ENCODE results near the gene TLE6. TPM values are rescaled to one million over a fixed set of nuclear protein-coding genes. Genes with fewer than 3 reads are reported as not detected.
A peak's percentile ranks its signal among the peaks of the same experiment; 100 is the strongest.

The TLE6 gene
- polyA plus RNA-seq, 3 donors: not detected

DNA sequence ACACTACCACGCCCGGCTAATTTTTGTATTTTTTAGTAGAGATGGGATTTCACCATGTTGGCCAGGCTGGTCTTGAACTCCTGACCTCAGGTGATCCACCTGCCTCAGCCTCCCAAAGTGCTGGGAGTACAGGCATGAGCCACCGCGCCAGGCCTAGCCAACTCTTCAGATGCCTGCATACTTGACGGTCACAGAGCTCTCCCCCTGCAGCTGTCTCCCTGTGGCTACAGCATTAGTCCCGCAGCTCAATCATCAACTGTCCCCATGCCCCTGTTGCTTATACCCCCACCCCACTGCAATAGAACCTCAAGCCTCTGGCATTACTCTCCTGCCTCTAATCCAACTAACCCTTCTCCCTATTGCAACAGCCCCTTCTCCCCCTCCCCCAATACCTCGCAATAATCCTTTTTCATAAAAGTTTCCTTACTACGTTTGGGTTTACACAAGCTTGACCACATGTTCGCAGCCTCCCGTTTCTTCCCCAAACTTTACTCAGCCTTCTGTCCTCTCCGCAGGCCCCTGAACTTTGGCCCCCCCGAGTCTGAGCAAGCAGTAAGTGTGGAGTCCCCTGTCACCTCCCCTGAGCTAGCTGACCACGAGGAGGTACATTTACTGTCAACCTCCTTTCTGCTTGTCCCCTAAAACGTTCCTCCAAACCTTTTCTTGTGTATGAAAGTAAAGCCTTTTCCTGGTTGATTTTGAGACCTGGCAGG is 34.3 kb upstream of the TLE6 start:
- no peak overlapping the region for H3K27ac ChIP-seq (ENCODE audit: low read depth in 1 of 2, low read length in 2 of 2)
- no peak overlapping the region for H3K9ac ChIP-seq (ENCODE audit: insufficient read depth, low read length, poor library complexity, severe bottlenecking)
- peaks cover 3 to 23% (median 6%) of the 10 kb centered on the region in 7 donors for H3K9me3 Mint-ChIP-seq
- peaks cover 14 to 20% of the 10 kb centered on the region in 2 donors for H3K4me1 ChIP-seq (ENCODE audit: control insufficient read depth in 1 of 2, insufficient read depth in 2 of 2, low read length in 2 of 2)
- intact Hi-C loops (cut with micrococcal nuclease): loop anchor here (5.0 kb wide), 1 partner anchor 41 kb away; the partner anchor contains the start of gene ZNF57 (in 2 of the 2)
- H3K36me3 Mint-ChIP-seq: peaks cover 8 to 15% of the 10 kb centered on the region in 2 donors
- no peak overlapping the region for H2AFZ ChIP-seq (ENCODE audit: insufficient read depth, low read depth, low read length, poor library complexity, severe bottlenecking)
- 63% methylated on average over 6 of the region's 14 CpGs for WGBS (ENCODE audit: insufficient coverage)
- H3K27ac Mint-ChIP-seq: no peak overlapping the region
- H3K4me2 ChIP-seq (replicated peaks; ENCODE audit: extremely low read depth, low read length, poor library complexity, severe bottlenecking): no peak overlapping the region
- peaks cover 4 to 8% of the 10 kb centered on the region in 2 donors for H3K9me3 ChIP-seq (replicated peaks in 1 of 2; ENCODE audit: control insufficient read depth in 1 of 2, insufficient read depth in 1 of 2, low read length in 2 of 2)
- no peak overlapping the region for H3K4me3 Mint-ChIP-seq
- H3K79me2 ChIP-seq (ENCODE audit: insufficient read depth, low read length): peaks cover 9% of the 10 kb centered on the region
- peaks cover 0 to 9% (median 0%) of the 10 kb centered on the region in 3 donors for H3K27me3 Mint-ChIP-seq (ENCODE audit: low read depth in 3 of 3)
- H3K27me3 ChIP-seq (ENCODE audit: control insufficient read depth in 2 of 2, insufficient read depth in 2 of 2, low read length in 2 of 2): no peaks in the 10 kb centered on the region
- H3K4me1 Mint-ChIP-seq: peaks cover 17% of the 10 kb centered on the region
- peaks cover 10 to 13% of the 10 kb centered on the region in 2 donors for H3K36me3 ChIP-seq (replicated peaks in 1 of 2; ENCODE audit: control insufficient read depth in 1 of 2, insufficient read depth in 2 of 2, low read length in 2 of 2)
- H4K20me1 ChIP-seq (ENCODE audit: insufficient read depth, low read length): no peaks in the 10 kb centered on the region
- DNase-seq: no peak
- no peak overlapping the region for H3K4me3 ChIP-seq (replicated peaks in 1 of 3; ENCODE audit: low read depth in 2 of 3, low read length in 3 of 3)
- TF ChIP-seq, protein P1, sequence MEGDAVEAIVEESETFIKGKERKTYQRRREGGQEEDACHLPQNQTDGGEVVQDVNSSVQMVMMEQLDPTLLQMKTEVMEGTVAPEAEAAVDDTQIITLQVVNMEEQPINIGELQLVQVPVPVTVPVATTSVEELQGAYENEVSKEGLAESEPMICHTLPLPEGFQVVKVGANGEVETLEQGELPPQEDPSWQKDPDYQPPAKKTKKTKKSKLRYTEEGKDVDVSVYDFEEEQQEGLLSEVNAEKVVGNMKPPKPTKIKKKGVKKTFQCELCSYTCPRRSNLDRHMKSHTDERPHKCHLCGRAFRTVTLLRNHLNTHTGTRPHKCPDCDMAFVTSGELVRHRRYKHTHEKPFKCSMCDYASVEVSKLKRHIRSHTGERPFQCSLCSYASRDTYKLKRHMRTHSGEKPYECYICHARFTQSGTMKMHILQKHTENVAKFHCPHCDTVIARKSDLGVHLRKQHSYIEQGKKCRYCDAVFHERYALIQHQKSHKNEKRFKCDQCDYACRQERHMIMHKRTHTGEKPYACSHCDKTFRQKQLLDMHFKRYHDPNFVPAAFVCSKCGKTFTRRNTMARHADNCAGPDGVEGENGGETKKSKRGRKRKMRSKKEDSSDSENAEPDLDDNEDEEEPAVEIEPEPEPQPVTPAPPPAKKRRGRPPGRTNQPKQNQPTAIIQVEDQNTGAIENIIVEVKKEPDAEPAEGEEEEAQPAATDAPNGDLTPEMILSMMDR (IDR thresholded peaks at IDR 0.05): no peak

DNA sequence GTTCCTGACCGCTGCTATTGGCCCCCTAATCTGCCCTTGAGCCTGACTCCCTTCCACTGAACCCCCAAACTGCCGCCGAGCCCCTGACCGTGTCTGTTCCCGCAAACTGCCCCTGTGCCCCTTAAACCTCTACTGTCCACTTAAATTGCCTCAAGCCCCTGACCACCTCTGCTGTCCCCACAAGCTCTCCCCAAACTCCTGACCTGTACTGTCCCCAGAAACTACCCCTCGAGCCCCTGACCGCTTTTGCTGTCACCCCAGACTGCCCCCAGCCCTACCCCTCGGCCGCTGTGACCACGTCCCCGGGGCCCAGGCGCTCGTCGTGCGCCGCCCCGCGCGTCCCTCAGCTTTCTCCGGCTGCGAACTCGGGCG is 33.0 kb upstream of the TLE6 start:
- TF ChIP-seq, protein P1 (IDR thresholded peaks at IDR 0.05): no peak
- Mint-ChIP-seq H3K36me3 (peaks cover 5 to 7% of the 10 kb centered on the region in 2 donors), H3K9me3 (peaks cover 0 to 17% (median 3%) of the 10 kb centered on the region in 7 donors), H3K27me3 (ENCODE audit: low read depth in 3 of 3) (peaks cover 0 to 11% (median 0%) of the 10 kb centered on the region in 3 donors), H3K27ac (peak overlapping the region in 6 of 7 donors; percentile 52 to 99 (median 74)), H3K4me1 (peaks cover 19% of the 10 kb centered on the region), H3K4me3 (peak overlapping the region; percentile 85 to 94)
- H3K9ac ChIP-seq (ENCODE audit: insufficient read depth, low read length, poor library complexity, severe bottlenecking): peak overlapping the region; percentile 74
- peak overlapping the region; percentile 92 for H3K4me2 ChIP-seq (replicated peaks; ENCODE audit: extremely low read depth, low read length, poor library complexity, severe bottlenecking)
- peaks cover 0 to under 1% of the 10 kb centered on the region in 2 donors for H3K9me3 ChIP-seq (replicated peaks in 1 of 2; ENCODE audit: control insufficient read depth in 1 of 2, insufficient read depth in 1 of 2, low read length in 2 of 2)
- peak overlapping the region; percentile 73 to 86 (median 76) for H3K4me3 ChIP-seq (replicated peaks in 1 of 3; ENCODE audit: low read depth in 2 of 3, low read length in 3 of 3)
- H3K4me1 ChIP-seq (ENCODE audit: control insufficient read depth in 1 of 2, insufficient read depth in 2 of 2, low read length in 2 of 2): peaks cover 18 to 24% of the 10 kb centered on the region in 2 donors
- no peak for DNase-seq
- peak overlapping the region in 1 of 2 donors; percentile 91 for H3K27ac ChIP-seq (ENCODE audit: low read depth in 1 of 2, low read length in 2 of 2)
- peaks cover 15% of the 10 kb centered on the region for H3K79me2 ChIP-seq (ENCODE audit: insufficient read depth, low read length)
- no peaks in the 10 kb centered on the region for H3K27me3 ChIP-seq (ENCODE audit: control insufficient read depth in 2 of 2, insufficient read depth in 2 of 2, low read length in 2 of 2)
- intact Hi-C loops (cut with micrococcal nuclease): loop anchor here (5.0 kb wide), 1 partner anchor 42 kb away; the partner anchor contains the start of gene ZNF57 (in 2 of the 2)
- 2% methylated on average over 23 of the region's 23 CpGs for whole genome bisulfite sequencing (ENCODE audit: insufficient coverage)
- peaks cover 0 to 1% of the 10 kb centered on the region in 2 donors for H3K36me3 ChIP-seq (replicated peaks in 1 of 2; ENCODE audit: control insufficient read depth in 1 of 2, insufficient read depth in 2 of 2, low read length in 2 of 2)
- H4K20me1 ChIP-seq (ENCODE audit: insufficient read depth, low read length): no peaks in the 10 kb centered on the region
- peak overlapping the region; percentile 98 for H2AFZ ChIP-seq (ENCODE audit: insufficient read depth, low read depth, low read length, poor library complexity, severe bottlenecking)
